Embryonic facial prominence (tissue), 1 donor: Measurements from ENCODE around the gene DPM3.
"Not testable (repeated sequence)": the region's sequence is repeated elsewhere in the genome, so short reads cannot be mapped to it uniquely, and the experiment has no call there.

Experiments used
- DNase-seq: peaks from one replicate; pipeline ENCODE4 v3.0.0-alpha.2; 2016; ENCODE audit errors: extremely low spot score

The DPM3 gene

GRCh38 chr1:155158991-155159390 is 18.7 kb upstream of the DPM3 start:
- DNase-seq = no peak

GRCh38 chr1:155155996-155156643 is 15.8 kb upstream of the DPM3 start:
- not testable (repeated sequence) for DNase-seq

- DNase-seq = no peak
These were observed 5.2 kb upstream of the DPM3 start for GRCh38 chr1:155145491-155145890.

- DNase-seq = no peak
These were observed 1.4 kb upstream of the DPM3 start for GRCh38 chr1:155141749-155142148.

- DNase-seq = no peak
These were observed 261 bp upstream of the DPM3 start for GRCh38 chr1:155140630-155140953.

GRCh38 chr1:155137154-155137949 is 3.0 kb downstream of the DPM3 start:
- DNase-seq = no peak

- DNase-seq = no peak
These were observed 3.6 kb downstream of the DPM3 start for GRCh38 chr1:155136748-155137147.

- DNase-seq = peak; percentile 91
These were observed 4.8 kb downstream of the DPM3 start, which contains the start of gene SLC50A1 for GRCh38 chr1:155135415-155136028. SLC50A1 (plus strand) TSS chr1:155135852; CDS start chr1:155135912, 60 bp downstream.

GRCh38 chr1:155134880-155135414 is 5.4 kb downstream of the DPM3 start:
- DNase-seq = peak; percentile 57

GRCh38 chr1:155134322-155134721 is 6.0 kb downstream of the DPM3 start:
- DNase-seq = no peak

- no peak for DNase-seq
These were observed 6.5 kb downstream of the DPM3 start for GRCh38 chr1:155133799-155134281.

- DNase-seq = no peak
These were observed 8.5 kb downstream of the DPM3 start for GRCh38 chr1:155131856-155132255.

GRCh38 chr1:155131285-155131684 is 9.0 kb downstream of the DPM3 start:
- no peak for DNase-seq

- DNase-seq = no peak
These were observed 9.9 kb downstream of the DPM3 start for GRCh38 chr1:155130272-155131006.

GRCh38 chr1:155128755-155129473 is 11.4 kb downstream of the DPM3 start:
- no peak for DNase-seq

GRCh38 chr1:155127967-155128754 is 12.2 kb downstream of the DPM3 start:
- no peak for DNase-seq

GRCh38 chr1:155127105-155127966 is 13.0 kb downstream of the DPM3 start, which contains the start of gene EFNA1:
EFNA1 (plus strand) TSS chr1:155127876; CDS start chr1:155127978, 102 bp downstream.
- DNase-seq = no peak

- no peak for DNase-seq
These were observed 13.7 kb downstream of the DPM3 start for GRCh38 chr1:155126556-155127104.
